GM12878 (cell line): ENCODE measurements around the gene TRIM28. TPM values are rescaled to one million over a fixed set of nuclear protein-coding genes. Genes with fewer than 3 reads are reported as not detected.

ENCODE experiments used
- ATAC-seq: fragments of 200-7000 bp; cut with Tn5 transposase; 3 replicates; pipeline ENCODE4 v1.9.1; 2020; ENCODE audit warnings: mild to moderate bottlenecking, moderate library complexity
- BruUV-seq: library from RNA; stranded (reverse); fragments of 400-500 nt; replicated peaks from 2 replicates; lab custom pipeline; 2021; lab: Mats Ljungman, UMichigan
- CTCF ChIA-PET: fragments of 300-600 bp; sonication (Branson Sonifier 250); formaldehyde crosslinking; extraction: SDS; loops from one replicate; lab custom pipeline; 2021; ENCODE audit warnings: inconsistent platforms; lab: Yijun Ruan, JAX
- POLR2A ChIA-PET: fragments of 350-600 bp; formaldehyde crosslinking; extraction: SDS; loops from one replicate; lab custom pipeline; 2021; ENCODE audit warnings: inconsistent platforms; lab: Charles Lee
- RAD21 ChIA-PET: fragments of 300-600 bp; sonication (Branson Sonifier 250); formaldehyde crosslinking; loops from one replicate; lab custom pipeline; 2023; ENCODE audit warnings: antibody characterized with exemption; ENCODE audit not compliant: unreplicated experiment; lab: Charles Lee
- SMC1A ChIA-PET: fragments of 300-600 bp; sonication (Branson Sonifier 250); formaldehyde crosslinking; loops from one replicate; lab custom pipeline; 2023; ENCODE audit not compliant: unreplicated experiment, uncharacterized antibody; lab: Charles Lee
- DNase-seq: peaks from one replicate; pipeline ENCODE4 v3.0.0-alpha.2; 2011; ENCODE audit warnings: low read depth, low spot score
- FAIRE-seq: peaks from 3 replicates; lab custom pipeline; 2011; peaks lifted over from hg19 to GRCh38; lab: Jason Lieb, UNC
- H2AFZ ChIP-seq: 2 replicates; pipeline ENCODE4 v1.6.0; 2011; ENCODE audit warnings: low read depth, low read length, control low read depth; ENCODE audit not compliant: control insufficient read depth
- H3K27ac ChIP-seq: 2 replicates; pipeline ENCODE4 v1.5.1; 2011; ENCODE audit warnings: control low read depth; ENCODE audit not compliant: control insufficient read depth, insufficient read depth
- H3K27me3 ChIP-seq, 2 experiments: replicated peaks in 1 of 2; 2 replicates each; pipeline versions ENCODE4 v1.6.0 to v1.6.1; 2011; ENCODE audit warnings: low read length in 1 of 2; ENCODE audit not compliant: control insufficient read depth in 2 of 2, insufficient read depth in 2 of 2
- H3K36me3 ChIP-seq, 2 experiments: 2 replicates each; pipeline ENCODE4 v1.5.1; 2011; ENCODE audit warnings: low read length in 1 of 2; ENCODE audit not compliant: control insufficient read depth in 2 of 2, insufficient read depth in 2 of 2
- H3K4me1 ChIP-seq: 2 replicates; pipeline ENCODE4 v1.6.1; 2011; ENCODE audit warnings: mild to moderate bottlenecking, low read length, moderate library complexity, mixed read lengths; ENCODE audit not compliant: control insufficient read depth, insufficient read depth
- H3K4me2 ChIP-seq: 2 replicates; pipeline ENCODE4 v1.6.0; 2011; ENCODE audit warnings: control low read depth; ENCODE audit not compliant: control insufficient read depth, insufficient read depth
- H3K4me3 ChIP-seq: fragments of 200-600 bp; sonication (generic); 2 replicates; pipeline ENCODE4 v1.5.1; 2016
- H3K79me2 ChIP-seq: 2 replicates; pipeline ENCODE4 v1.6.0; 2011; ENCODE audit warnings: low read length; ENCODE audit not compliant: control insufficient read depth, insufficient read depth
- H3K9ac ChIP-seq: 2 replicates; pipeline ENCODE4 v1.8.0; 2011; ENCODE audit warnings: low read length, control low read depth, mixed read lengths; ENCODE audit not compliant: control insufficient read depth, insufficient read depth
- H3K9me3 ChIP-seq: replicated peaks from 3 replicates; pipeline ENCODE4 v1.5.1; 2011; ENCODE audit warnings: mild to moderate bottlenecking, low read length; ENCODE audit not compliant: control insufficient read depth, insufficient read depth
- H4K20me1 ChIP-seq: 2 replicates; pipeline ENCODE4 v1.6.0; 2011; ENCODE audit not compliant: control insufficient read depth, insufficient read depth
- BRCA1 ChIP-seq: IDR thresholded peaks from 2 replicates; pipeline ENCODE4 v1.6.1; 2011; ENCODE audit warnings: low read depth, low read length, improper control_type of control experiment
- GATAD2B ChIP-seq: fragments of 450-650 bp; conservative IDR thresholded peaks from 2 replicates; pipeline ENCODE4 v1.6.1; 2017; ENCODE audit warnings: low read depth, mild to moderate bottlenecking, moderate library complexity
- IKZF1 ChIP-seq: fragments of 450-650 bp; conservative IDR thresholded peaks from 2 replicates; pipeline ENCODE4 v1.6.1; 2017; ENCODE audit warnings: antibody characterized with exemption, mild to moderate bottlenecking
- IKZF2 ChIP-seq, 2 experiments: fragments of 450-650 bp; IDR thresholded peaks; 2 replicates each; pipeline ENCODE4 v1.6.1; 2017; ENCODE audit warnings: mild to moderate bottlenecking in 2 of 2, moderate library complexity in 2 of 2
- KDM1A ChIP-seq: fragments of 200-600 bp; sonication (generic); IDR thresholded peaks from 2 replicates; pipeline ENCODE4 v1.6.1; 2016; ENCODE audit warnings: borderline replicate concordance
- MEF2A ChIP-seq: IDR thresholded peaks from 2 replicates; pipeline ENCODE4 v1.6.1; 2011; ENCODE audit warnings: low read depth, mild to moderate bottlenecking, low read length, moderate library complexity; ENCODE audit not compliant: insufficient read depth
- NR2F1 ChIP-seq: fragments of 450-650 bp; conservative IDR thresholded peaks from 2 replicates; pipeline ENCODE4 v1.6.1; 2017; ENCODE audit warnings: mild to moderate bottlenecking
- RELA ChIP-seq: fragments of 450-650 bp; IDR thresholded peaks from 2 replicates; pipeline ENCODE4 v1.8.0; 2014; ENCODE audit warnings: borderline replicate concordance; ENCODE audit not compliant: partially characterized antibody
- SMAD1 ChIP-seq: fragments of 450-650 bp; IDR thresholded peaks from 2 replicates; pipeline ENCODE4 v1.6.1; 2018; ENCODE audit warnings: mild to moderate bottlenecking, low read depth; ENCODE audit not compliant: partially characterized antibody
- SMARCA5 ChIP-seq: fragments of 450-650 bp; IDR thresholded peaks from 2 replicates; pipeline ENCODE4 v1.6.1; 2017; ENCODE audit warnings: mild to moderate bottlenecking
- TCF3 ChIP-seq: IDR thresholded peaks from 2 replicates; pipeline ENCODE4 v1.6.1; 2012; ENCODE audit warnings: low read depth, mild to moderate bottlenecking, low read length, borderline replicate concordance; ENCODE audit not compliant: insufficient read depth
- ZNF207 ChIP-seq: fragments of 450-650 bp; IDR thresholded peaks from 2 replicates; pipeline ENCODE4 v1.6.1; 2014; ENCODE audit warnings: antibody characterized with exemption, mild to moderate bottlenecking, borderline replicate concordance
- ZNF217 ChIP-seq: fragments of 450-650 bp; IDR thresholded peaks from 2 replicates; pipeline ENCODE4 v1.6.1; 2017; ENCODE audit warnings: antibody characterized with exemption, mild to moderate bottlenecking
- WGBS: methylation state at CpG from one replicate; pipeline ENCODE4 v1.1.6; 2016; ENCODE audit warnings: low lambda C conversion rate; ENCODE audit not compliant: insufficient replicate concordance, insufficient coverage; ENCODE audit errors: missing lambda C conversion rate; 5-methylcytosine and 5-hydroxymethylcytosine counted together
- in situ Hi-C: fragments of 300-500 bp; cut with MboI; formaldehyde crosslinking; loops from 9 replicates; pipeline ENCODE4 v1.14.3; 2018; ENCODE audit warnings: mixed read lengths
- intact Hi-C: fragments of 100-400 bp; cut with micrococcal nuclease; formaldehyde crosslinking; loops from one replicate; pipeline ENCODE4 v1.14.2; 2022; ENCODE audit not compliant: unreplicated experiment
- polyA plus RNA-seq, 11 experiments: library from polyadenylated mRNA; depleted of rRNA in 4 of 11; unstranded in 6 of 11; stranded (reverse) in 5 of 11; fragments of >200 nt; fragmentation: Nextera tagmentation in 4 of 11; fragmentation: Illumina TruSeq in 1 of 11; extraction: Ambion mirVana in 4 of 11; extraction: Trizol in 1 of 11; gene quantifications; 1 replicate in 1 of 11; 2 replicates in 10 of 11; pipeline versions ENCODE4 v1.2.1 to v1.2.3, GENCODE V29; 2011 to 2016; ENCODE audit warnings: inconsistent platforms in 2 of 11, missing spikeins in 2 of 11, low read depth in 1 of 11
- total RNA-seq, 4 experiments: library from RNA; depleted of rRNA in 3 of 4; stranded (reverse); fragments of >200 nt in 3 of 4; fragmentation: Illumina TruSeq in 1 of 4; extraction: Trizol in 1 of 4; gene quantifications; 2 replicates each; pipeline versions ENCODE4 v1.2.1 to v1.2.3, GENCODE V29; 2013 to 2021
- TF ChIP-seq, protein P1 (sequence below): IDR thresholded peaks from 2 replicates; pipeline ENCODE4 v1.6.1; 2012; ENCODE audit warnings: improper control_type of control experiment, low read depth, low read length; ENCODE audit not compliant: insufficient replicate concordance
- TF ChIP-seq, protein P2 (sequence below): IDR thresholded peaks from 2 replicates; pipeline ENCODE4 v1.6.1; 2011; ENCODE audit warnings: low read depth, low read length, improper control_type of control experiment, borderline replicate concordance
- TF ChIP-seq, protein P3 (sequence below): fragments of 450-650 bp; IDR thresholded peaks from 2 replicates; pipeline ENCODE4 v1.6.1; 2017; ENCODE audit warnings: low read depth, mild to moderate bottlenecking, moderate library complexity

The TRIM28 gene
- total and polyA plus RNA-seq, 10 of the 15 experiments (the other 5 are each of a cell fraction or from before 2014, with no cell fraction given), result 5.0 to 650 (median 296) TPM

DNA sequence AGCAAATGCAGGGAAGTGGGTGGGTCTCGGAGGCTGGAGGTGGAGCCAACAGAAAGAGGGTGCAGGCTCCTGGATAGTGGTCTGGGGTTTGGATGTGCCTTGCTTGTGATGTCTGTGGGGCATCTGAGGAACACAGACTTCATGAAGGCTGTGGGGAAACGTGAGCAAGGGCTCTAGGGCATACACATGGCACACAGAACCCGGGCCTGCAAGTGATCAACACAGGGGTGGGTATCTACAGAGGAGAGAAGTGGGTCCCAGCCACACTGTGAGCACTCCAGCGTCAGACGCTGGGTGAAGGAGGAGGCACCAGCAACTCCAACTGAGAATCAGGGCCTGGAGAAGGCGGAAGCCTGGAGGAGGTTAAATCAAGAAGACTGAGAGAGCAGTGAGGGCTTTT is 20.0 kb downstream of the TRIM28 start (continued):
- TF ChIP-seq, protein P1, sequence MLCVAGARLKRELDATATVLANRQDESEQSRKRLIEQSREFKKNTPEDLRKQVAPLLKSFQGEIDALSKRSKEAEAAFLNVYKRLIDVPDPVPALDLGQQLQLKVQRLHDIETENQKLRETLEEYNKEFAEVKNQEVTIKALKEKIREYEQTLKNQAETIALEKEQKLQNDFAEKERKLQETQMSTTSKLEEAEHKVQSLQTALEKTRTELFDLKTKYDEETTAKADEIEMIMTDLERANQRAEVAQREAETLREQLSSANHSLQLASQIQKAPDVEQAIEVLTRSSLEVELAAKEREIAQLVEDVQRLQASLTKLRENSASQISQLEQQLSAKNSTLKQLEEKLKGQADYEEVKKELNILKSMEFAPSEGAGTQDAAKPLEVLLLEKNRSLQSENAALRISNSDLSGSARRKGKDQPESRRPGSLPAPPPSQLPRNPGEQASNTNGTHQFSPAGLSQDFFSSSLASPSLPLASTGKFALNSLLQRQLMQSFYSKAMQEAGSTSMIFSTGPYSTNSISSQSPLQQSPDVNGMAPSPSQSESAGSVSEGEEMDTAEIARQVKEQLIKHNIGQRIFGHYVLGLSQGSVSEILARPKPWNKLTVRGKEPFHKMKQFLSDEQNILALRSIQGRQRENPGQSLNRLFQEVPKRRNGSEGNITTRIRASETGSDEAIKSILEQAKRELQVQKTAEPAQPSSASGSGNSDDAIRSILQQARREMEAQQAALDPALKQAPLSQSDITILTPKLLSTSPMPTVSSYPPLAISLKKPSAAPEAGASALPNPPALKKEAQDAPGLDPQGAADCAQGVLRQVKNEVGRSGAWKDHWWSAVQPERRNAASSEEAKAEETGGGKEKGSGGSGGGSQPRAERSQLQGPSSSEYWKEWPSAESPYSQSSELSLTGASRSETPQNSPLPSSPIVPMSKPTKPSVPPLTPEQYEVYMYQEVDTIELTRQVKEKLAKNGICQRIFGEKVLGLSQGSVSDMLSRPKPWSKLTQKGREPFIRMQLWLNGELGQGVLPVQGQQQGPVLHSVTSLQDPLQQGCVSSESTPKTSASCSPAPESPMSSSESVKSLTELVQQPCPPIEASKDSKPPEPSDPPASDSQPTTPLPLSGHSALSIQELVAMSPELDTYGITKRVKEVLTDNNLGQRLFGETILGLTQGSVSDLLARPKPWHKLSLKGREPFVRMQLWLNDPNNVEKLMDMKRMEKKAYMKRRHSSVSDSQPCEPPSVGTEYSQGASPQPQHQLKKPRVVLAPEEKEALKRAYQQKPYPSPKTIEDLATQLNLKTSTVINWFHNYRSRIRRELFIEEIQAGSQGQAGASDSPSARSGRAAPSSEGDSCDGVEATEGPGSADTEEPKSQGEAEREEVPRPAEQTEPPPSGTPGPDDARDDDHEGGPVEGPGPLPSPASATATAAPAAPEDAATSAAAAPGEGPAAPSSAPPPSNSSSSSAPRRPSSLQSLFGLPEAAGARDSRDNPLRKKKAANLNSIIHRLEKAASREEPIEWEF, result no peak
- no peak for TF ChIP-seq NR2F1

DNA sequence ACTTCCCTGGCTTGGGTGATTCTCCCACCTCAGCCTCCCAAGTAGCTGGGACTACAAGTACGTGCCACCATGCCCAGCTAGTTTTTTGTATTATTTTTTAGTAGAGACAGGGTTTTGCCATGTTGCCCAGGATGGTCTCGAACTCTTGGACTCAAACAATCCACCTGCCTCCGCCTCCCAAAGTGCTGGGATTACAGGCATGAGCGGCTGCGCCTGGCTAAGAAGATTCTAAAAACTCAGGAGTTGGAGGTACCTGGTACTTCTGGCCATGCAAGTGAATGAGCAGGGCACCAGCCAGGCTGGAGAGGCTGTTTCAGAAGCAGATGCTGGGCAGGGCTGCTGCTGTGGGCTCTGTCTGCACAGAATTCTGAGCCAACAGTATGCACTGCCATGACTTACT is 23.1 kb downstream of the TRIM28 start:
- in situ Hi-C loops, result no loop called here
- ChIA-PET CTCF (interaction anchor here (1.0 kb wide), 1 partner anchor 47 kb away, joined by 3 read pairs; the partner anchor contains the start of gene ZBTB45), POLR2A (interaction anchor here (0.6 kb wide), 1 partner anchor 9 kb away, joined by 3 read pairs; no protein-coding TSS in a partner anchor), RAD21 (interaction anchor here (0.9 kb wide), 1 partner anchor 9 kb away, joined by 3 read pairs; no protein-coding TSS in a partner anchor), SMC1A (interaction anchor here (1.2 kb wide), 1 partner anchor 23 kb away, joined by 3 read pairs; the partner anchor contains the start of gene TRIM28)
- H3K4me3 ChIP-seq, result no peak overlapping the region
- H3K4me2 ChIP-seq, result no peak overlapping the region
- 100% methylated on average over 5 of the region's 5 CpGs for WGBS
- peaks cover 18% of the 10 kb centered on the region for H3K4me1 ChIP-seq
- H3K27ac ChIP-seq, result no peak overlapping the region
- peaks cover 2 to 3% of the 10 kb centered on the region in 2 experiments; a peak in 3 of 4 replicates for H3K36me3 ChIP-seq
- DNase-seq (no peak), ATAC-seq (no peak), FAIRE-seq (no peak)
- BruUV-seq, result no TSS peak
- intact Hi-C loops, result no loop called here
- H3K9ac ChIP-seq, result no peak overlapping the region
- H3K79me2 ChIP-seq, result no peaks in the 10 kb centered on the region; the same call in none of the 2 replicates
- no peaks in the 10 kb centered on the region for H3K27me3 ChIP-seq
- no peaks in the 10 kb centered on the region for H4K20me1 ChIP-seq
- no peak for TF ChIP-seq SMAD1
- TF ChIP-seq, protein P2, sequence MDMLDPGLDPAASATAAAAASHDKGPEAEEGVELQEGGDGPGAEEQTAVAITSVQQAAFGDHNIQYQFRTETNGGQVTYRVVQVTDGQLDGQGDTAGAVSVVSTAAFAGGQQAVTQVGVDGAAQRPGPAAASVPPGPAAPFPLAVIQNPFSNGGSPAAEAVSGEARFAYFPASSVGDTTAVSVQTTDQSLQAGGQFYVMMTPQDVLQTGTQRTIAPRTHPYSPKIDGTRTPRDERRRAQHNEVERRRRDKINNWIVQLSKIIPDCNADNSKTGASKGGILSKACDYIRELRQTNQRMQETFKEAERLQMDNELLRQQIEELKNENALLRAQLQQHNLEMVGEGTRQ, result no peak
- TF ChIP-seq RELA, result no peak
- no peak for TF ChIP-seq IKZF2 (IDR thresholded peaks at IDR 0.05)
- no peak for TF ChIP-seq MEF2A
- TF ChIP-seq KDM1A, result no peak
- TF ChIP-seq, protein P3, sequence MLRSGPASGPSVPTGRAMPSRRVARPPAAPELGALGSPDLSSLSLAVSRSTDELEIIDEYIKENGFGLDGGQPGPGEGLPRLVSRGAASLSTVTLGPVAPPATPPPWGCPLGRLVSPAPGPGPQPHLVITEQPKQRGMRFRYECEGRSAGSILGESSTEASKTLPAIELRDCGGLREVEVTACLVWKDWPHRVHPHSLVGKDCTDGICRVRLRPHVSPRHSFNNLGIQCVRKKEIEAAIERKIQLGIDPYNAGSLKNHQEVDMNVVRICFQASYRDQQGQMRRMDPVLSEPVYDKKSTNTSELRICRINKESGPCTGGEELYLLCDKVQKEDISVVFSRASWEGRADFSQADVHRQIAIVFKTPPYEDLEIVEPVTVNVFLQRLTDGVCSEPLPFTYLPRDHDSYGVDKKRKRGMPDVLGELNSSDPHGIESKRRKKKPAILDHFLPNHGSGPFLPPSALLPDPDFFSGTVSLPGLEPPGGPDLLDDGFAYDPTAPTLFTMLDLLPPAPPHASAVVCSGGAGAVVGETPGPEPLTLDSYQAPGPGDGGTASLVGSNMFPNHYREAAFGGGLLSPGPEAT, result no peak
- no peak for TF ChIP-seq ZNF217
- no peak for TF ChIP-seq IKZF1
- no peak for TF ChIP-seq TCF3
- TF ChIP-seq SMARCA5, result no peak
- no peak for TF ChIP-seq ZNF207
- no peak for TF ChIP-seq BRCA1
- TF ChIP-seq GATAD2B, result no peak
- no peaks in the 10 kb centered on the region for H3K9me3 ChIP-seq
- no peak overlapping the region for H2AFZ ChIP-seq
